ENCODE data around the gene DXO.

The DXO gene

DNA sequence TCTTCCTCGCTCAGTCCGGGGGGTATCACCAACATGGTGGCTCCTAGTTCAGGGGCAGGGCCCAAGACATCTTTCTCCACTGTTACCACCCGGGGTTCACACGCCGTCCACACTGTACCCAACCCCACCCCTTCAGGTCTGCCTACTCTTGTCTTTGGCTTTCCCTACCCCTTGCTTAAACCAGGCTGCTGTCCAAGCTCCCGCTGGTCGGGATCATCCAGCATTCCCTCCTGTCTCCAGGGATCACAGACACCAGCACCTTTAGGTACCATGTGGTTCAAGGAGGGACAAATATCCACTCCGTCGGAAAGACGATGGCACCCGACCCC lies 13.6 kb downstream of the DXO start:
- no peaks in the 10 kb centered on the region for H3K9me3 ChIP-seq (ENCODE audit: control insufficient read depth, low read length)
- peak overlapping the region; percentile 94 for H3K4me3 ChIP-seq (ENCODE audit: insufficient read depth, low read depth, low read length)
- H3K36me3 ChIP-seq (ENCODE audit: control insufficient read depth, insufficient read depth, low read length) = peaks cover 43% of the 10 kb centered on the region
- WGBS, 2 experiments = 9 to 12% methylated on average over 11 of the region's 11 CpGs
- no peaks in the 10 kb centered on the region for H3K27me3 ChIP-seq (ENCODE audit: control insufficient read depth, insufficient read depth, low read length, poor library complexity, severe bottlenecking)
- H3K27ac ChIP-seq (ENCODE audit: insufficient read depth, low read depth, low read length, poor library complexity, severe bottlenecking) = no peak overlapping the region
- H3K4me1 ChIP-seq (ENCODE audit: control insufficient read depth, insufficient read depth, low read length) = peaks cover 11% of the 10 kb centered on the region

DNA sequence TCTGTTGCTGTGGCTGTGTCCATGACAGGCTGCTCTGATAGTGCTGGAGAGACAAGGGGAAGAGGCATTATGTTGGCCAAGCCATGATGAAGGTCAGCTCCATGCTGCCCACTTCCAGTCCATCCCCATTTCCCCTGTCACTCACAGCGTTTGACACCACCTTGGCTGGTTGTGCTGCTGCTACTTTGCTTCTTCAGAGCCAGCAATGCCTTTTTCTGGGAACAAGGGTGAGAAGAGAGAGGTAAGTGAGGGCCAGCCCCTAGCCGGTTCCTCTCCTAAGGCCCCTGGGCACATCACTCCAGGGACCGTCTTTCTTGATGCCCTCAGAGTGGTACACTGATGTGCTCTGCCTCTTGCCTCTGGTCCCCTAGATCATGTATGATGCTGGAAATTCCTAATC lies 15.1 kb downstream of the DXO start:
- Histone ChIP-seq H3K4me3 (ENCODE audit: insufficient read depth, low read depth, low read length) (no peak overlapping the region), H3K27me3 (ENCODE audit: control insufficient read depth, insufficient read depth, low read length, poor library complexity, severe bottlenecking) (no peaks in the 10 kb centered on the region), H3K36me3 (ENCODE audit: control insufficient read depth, insufficient read depth, low read length) (peaks cover 34% of the 10 kb centered on the region), H3K4me1 (ENCODE audit: control insufficient read depth, insufficient read depth, low read length) (peaks cover 11% of the 10 kb centered on the region), H3K27ac (ENCODE audit: insufficient read depth, low read depth, low read length, poor library complexity, severe bottlenecking) (no peak overlapping the region), H3K9me3 (ENCODE audit: control insufficient read depth, low read length) (no peaks in the 10 kb centered on the region)
- WGBS, 2 experiments = 97 to 98% methylated on average over 3 of the region's 3 CpGs

DNA sequence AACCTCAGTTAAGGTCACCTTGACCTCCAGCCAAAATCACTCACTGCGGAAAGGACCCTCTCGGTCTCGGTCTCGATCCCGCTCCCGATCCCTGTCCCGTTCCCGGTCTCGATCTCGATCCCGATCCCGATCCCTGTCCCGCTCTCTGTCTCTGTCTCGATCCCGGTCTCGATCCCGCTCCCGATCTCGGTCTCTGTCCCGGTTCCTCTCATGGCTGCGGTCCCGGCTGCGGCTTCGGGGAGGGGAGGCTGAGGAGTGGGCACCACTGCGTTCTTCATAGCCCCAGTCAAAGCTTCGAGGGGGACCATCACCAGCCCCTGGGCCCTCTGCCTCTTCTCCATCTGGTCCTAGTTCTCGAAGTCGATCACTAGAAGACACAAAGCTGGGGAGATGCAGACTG lies 17.4 kb downstream of the DXO start:
- no peak overlapping the region for H3K4me3 ChIP-seq (ENCODE audit: insufficient read depth, low read depth, low read length)
- 96% methylated on average over 28 of the region's 28 CpGs for WGBS, 2 experiments
- peaks cover 34% of the 10 kb centered on the region for H3K36me3 ChIP-seq (ENCODE audit: control insufficient read depth, insufficient read depth, low read length)
- H3K4me1 ChIP-seq (ENCODE audit: control insufficient read depth, insufficient read depth, low read length) = peaks cover 7% of the 10 kb centered on the region
- H3K27ac ChIP-seq (ENCODE audit: insufficient read depth, low read depth, low read length, poor library complexity, severe bottlenecking) = no peak overlapping the region
- no peaks in the 10 kb centered on the region for H3K27me3 ChIP-seq (ENCODE audit: control insufficient read depth, insufficient read depth, low read length, poor library complexity, severe bottlenecking)
- H3K9me3 ChIP-seq (ENCODE audit: control insufficient read depth, low read length) = no peaks in the 10 kb centered on the region

DNA sequence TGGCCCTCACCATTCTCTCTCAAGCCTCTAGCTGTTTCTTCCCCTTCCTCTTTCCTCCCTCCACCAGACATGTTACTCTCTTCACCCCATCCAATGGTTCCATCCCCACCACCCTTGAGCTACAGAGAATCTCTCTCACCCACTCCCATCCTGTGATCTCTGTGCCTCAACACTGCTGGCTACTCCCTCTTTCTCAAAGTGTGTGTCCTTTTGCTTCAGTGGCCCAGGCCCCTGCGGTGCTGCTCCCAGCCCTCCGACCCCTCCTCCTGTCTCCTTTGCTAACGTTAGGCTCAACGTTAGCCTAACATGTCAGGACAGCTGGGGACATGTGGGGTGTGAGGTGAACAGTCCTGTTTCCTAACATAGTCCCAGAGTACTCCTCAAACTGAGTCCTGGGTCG lies 19.0 kb downstream of the DXO start:
- Histone ChIP-seq H3K27me3 (ENCODE audit: control insufficient read depth, insufficient read depth, low read length, poor library complexity, severe bottlenecking) (no peaks in the 10 kb centered on the region), H3K27ac (ENCODE audit: insufficient read depth, low read depth, low read length, poor library complexity, severe bottlenecking) (no peak overlapping the region), H3K36me3 (ENCODE audit: control insufficient read depth, insufficient read depth, low read length) (peaks cover 34% of the 10 kb centered on the region), H3K4me1 (ENCODE audit: control insufficient read depth, insufficient read depth, low read length) (peaks cover 3% of the 10 kb centered on the region), H3K9me3 (ENCODE audit: control insufficient read depth, low read length) (no peaks in the 10 kb centered on the region), H3K4me3 (ENCODE audit: insufficient read depth, low read depth, low read length) (no peak overlapping the region)
- WGBS, 2 experiments = 81 to 89% methylated on average over 5 of the region's 5 CpGs

DNA sequence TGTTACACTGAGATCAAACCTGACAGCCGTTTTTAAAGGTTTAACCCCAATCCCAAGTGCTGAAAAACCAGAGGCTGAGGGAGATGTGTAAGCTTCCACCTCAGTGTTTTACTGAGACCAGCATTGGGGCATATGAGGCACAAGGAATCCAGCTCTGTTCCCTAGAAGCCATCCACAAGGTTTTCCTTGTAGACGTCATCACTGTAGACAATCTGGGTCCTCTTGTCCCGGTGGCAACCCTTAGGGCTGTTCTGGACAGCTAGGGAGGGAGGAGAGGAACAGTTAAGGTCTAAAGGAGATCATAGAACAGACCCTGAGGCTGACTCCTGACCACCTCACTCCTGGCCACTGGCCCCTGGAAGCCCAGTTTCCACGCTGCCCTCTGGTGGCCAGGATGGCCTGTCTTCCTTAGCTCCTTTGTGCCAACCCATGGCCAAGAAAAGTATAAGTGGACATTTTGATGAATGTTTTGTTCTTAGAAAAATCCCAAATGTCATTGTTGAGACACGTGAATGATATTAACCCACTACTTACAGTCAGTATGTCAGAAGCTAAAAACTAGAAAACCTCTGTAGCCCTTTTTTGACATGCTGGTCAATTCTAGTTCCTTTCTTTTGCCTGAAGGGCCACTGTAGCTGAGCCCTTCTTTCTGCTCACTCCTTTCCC lies 19.7 kb downstream of the DXO start:
- H3K4me3 ChIP-seq (ENCODE audit: insufficient read depth, low read depth, low read length) = no peak overlapping the region
- WGBS, 2 experiments = 76 to 78% methylated on average over 5 of the region's 5 CpGs
- no peaks in the 10 kb centered on the region for H3K9me3 ChIP-seq (ENCODE audit: control insufficient read depth, low read length)
- peaks cover 34% of the 10 kb centered on the region for H3K36me3 ChIP-seq (ENCODE audit: control insufficient read depth, insufficient read depth, low read length)
- no peaks in the 10 kb centered on the region for H3K27me3 ChIP-seq (ENCODE audit: control insufficient read depth, insufficient read depth, low read length, poor library complexity, severe bottlenecking)
- H3K27ac ChIP-seq (ENCODE audit: insufficient read depth, low read depth, low read length, poor library complexity, severe bottlenecking) = no peak overlapping the region
- H3K4me1 ChIP-seq (ENCODE audit: control insufficient read depth, insufficient read depth, low read length) = no peaks in the 10 kb centered on the region

DNA sequence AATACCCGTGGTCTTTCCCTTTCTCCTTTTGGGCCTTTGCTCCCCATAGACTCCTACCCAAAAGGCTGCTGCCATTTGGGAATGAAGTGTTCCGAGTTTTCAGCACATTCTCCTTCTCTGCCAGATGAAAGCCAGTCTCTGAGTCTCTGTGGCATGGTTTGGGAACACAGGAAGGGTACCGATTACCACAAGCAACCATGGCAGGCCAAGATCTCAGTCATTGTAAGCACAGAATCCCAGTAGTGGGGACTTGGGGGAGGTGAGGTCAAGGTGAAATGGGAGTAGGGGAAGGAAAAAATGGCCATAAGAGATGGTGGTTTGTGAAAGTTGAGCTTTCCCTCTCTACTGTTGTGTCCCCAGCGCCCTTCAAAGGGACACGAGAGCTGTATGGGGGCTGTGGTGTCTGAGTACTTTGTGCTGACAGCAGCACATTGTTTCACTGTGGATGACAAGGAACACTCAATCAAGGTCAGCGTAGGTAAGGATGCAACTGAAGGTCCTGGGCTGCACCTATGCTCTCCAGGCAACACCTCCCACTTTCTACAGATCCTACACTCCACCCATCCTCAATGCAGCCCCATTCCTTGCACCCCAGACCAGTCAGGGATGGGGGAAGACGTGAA lies 21.9 kb downstream of the DXO start:
- Histone ChIP-seq H3K36me3 (ENCODE audit: control insufficient read depth, insufficient read depth, low read length) (peaks cover 19% of the 10 kb centered on the region), H3K4me3 (ENCODE audit: insufficient read depth, low read depth, low read length) (no peak overlapping the region), H3K4me1 (ENCODE audit: control insufficient read depth, insufficient read depth, low read length) (peaks cover 8% of the 10 kb centered on the region), H3K27ac (ENCODE audit: insufficient read depth, low read depth, low read length, poor library complexity, severe bottlenecking) (no peak overlapping the region), H3K27me3 (ENCODE audit: control insufficient read depth, insufficient read depth, low read length, poor library complexity, severe bottlenecking) (no peaks in the 10 kb centered on the region), H3K9me3 (ENCODE audit: control insufficient read depth, low read length) (no peaks in the 10 kb centered on the region)
- 93 to 96% methylated on average over 6 to 7 of the region's 7 CpGs for WGBS, 2 experiments

DNA sequence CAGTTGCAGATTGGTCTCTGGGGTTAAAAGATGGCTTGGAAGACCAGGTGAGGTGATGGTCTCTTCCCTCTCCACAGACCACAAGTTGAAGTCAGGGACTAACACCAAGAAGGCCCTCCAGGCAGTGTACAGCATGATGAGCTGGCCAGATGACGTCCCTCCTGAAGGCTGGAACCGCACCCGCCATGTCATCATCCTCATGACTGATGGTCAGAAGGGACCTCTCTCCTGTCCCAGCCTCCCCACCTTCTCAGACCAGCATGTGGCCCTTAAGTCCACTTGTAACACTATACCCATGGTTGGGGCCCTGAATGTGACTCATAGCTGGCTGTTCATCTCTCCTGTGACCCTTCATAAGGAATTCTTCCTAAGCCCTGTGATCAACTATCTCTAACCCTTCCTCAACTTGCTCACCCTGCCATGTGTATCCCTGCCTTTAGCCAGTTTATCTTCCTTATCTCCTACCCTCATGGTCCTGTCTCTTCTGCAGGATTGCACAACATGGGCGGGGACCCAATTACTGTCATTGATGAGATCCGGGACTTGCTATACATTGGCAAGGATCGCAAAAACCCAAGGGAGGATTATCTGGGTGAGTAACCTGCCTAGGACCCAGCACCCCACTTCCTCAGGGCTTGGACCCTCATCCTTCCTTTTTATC lies 23.1 kb downstream of the DXO start:
- Histone ChIP-seq H3K36me3 (ENCODE audit: control insufficient read depth, insufficient read depth, low read length) (peaks cover 9% of the 10 kb centered on the region), H3K4me3 (ENCODE audit: insufficient read depth, low read depth, low read length) (no peak overlapping the region), H3K9me3 (ENCODE audit: control insufficient read depth, low read length) (no peaks in the 10 kb centered on the region), H3K4me1 (ENCODE audit: control insufficient read depth, insufficient read depth, low read length) (peaks cover 8% of the 10 kb centered on the region), H3K27ac (ENCODE audit: insufficient read depth, low read depth, low read length, poor library complexity, severe bottlenecking) (no peak overlapping the region), H3K27me3 (ENCODE audit: control insufficient read depth, insufficient read depth, low read length, poor library complexity, severe bottlenecking) (no peaks in the 10 kb centered on the region)
- WGBS, 2 experiments = 91 to 95% methylated on average over 6 of the region's 6 CpGs

DNA sequence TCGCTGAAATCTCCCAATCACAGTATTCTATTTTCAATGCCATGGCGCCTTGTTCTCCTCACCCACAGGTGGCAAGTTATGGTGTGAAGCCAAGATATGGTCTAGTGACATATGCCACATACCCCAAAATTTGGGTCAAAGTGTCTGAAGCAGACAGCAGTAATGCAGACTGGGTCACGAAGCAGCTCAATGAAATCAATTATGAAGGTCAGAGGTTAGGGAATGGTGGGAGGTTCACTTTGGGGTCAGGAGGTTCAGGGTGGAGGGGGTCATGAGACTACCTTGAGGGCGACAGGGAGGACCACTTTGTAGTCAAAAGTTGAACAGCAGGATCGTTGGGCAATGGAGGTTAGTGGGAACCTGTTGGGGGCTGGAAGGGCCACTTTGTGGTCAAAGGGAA lies 23.6 kb downstream of the DXO start:
- H3K27me3 ChIP-seq (ENCODE audit: control insufficient read depth, insufficient read depth, low read length, poor library complexity, severe bottlenecking) = no peaks in the 10 kb centered on the region
- no peak overlapping the region for H3K27ac ChIP-seq (ENCODE audit: insufficient read depth, low read depth, low read length, poor library complexity, severe bottlenecking)
- peaks cover 9% of the 10 kb centered on the region for H3K36me3 ChIP-seq (ENCODE audit: control insufficient read depth, insufficient read depth, low read length)
- peaks cover 8% of the 10 kb centered on the region for H3K4me1 ChIP-seq (ENCODE audit: control insufficient read depth, insufficient read depth, low read length)
- H3K4me3 ChIP-seq (ENCODE audit: insufficient read depth, low read depth, low read length) = no peak overlapping the region
- no peaks in the 10 kb centered on the region for H3K9me3 ChIP-seq (ENCODE audit: control insufficient read depth, low read length)
- WGBS, 2 experiments = 88 to 92% methylated on average over 5 of the region's 5 CpGs

DNA sequence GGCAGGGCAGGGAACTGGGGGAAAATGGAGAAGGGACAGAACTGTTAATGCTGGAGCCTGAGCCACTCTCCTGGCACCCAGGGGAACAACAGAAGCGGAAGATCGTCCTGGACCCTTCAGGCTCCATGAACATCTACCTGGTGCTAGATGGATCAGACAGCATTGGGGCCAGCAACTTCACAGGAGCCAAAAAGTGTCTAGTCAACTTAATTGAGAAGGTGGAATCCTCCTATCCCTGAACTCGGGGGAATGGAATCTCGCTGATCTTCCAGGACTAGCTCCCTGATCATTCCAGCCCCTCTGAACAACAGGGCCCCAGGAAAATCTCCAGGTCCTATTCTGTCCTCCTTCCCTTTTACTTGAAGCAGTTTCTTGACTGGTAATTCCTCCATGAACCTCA lies 24.1 kb downstream of the DXO start:
- Histone ChIP-seq H3K27me3 (ENCODE audit: control insufficient read depth, insufficient read depth, low read length, poor library complexity, severe bottlenecking) (no peaks in the 10 kb centered on the region), H3K4me1 (ENCODE audit: control insufficient read depth, insufficient read depth, low read length) (peaks cover 8% of the 10 kb centered on the region), H3K9me3 (ENCODE audit: control insufficient read depth, low read length) (no peaks in the 10 kb centered on the region), H3K27ac (ENCODE audit: insufficient read depth, low read depth, low read length, poor library complexity, severe bottlenecking) (no peak overlapping the region), H3K36me3 (ENCODE audit: control insufficient read depth, insufficient read depth, low read length) (peaks cover 9% of the 10 kb centered on the region), H3K4me3 (ENCODE audit: insufficient read depth, low read depth, low read length) (no peak overlapping the region)
- WGBS, 2 experiments = 81 to 84% methylated on average over 4 of the region's 4 CpGs

DNA sequence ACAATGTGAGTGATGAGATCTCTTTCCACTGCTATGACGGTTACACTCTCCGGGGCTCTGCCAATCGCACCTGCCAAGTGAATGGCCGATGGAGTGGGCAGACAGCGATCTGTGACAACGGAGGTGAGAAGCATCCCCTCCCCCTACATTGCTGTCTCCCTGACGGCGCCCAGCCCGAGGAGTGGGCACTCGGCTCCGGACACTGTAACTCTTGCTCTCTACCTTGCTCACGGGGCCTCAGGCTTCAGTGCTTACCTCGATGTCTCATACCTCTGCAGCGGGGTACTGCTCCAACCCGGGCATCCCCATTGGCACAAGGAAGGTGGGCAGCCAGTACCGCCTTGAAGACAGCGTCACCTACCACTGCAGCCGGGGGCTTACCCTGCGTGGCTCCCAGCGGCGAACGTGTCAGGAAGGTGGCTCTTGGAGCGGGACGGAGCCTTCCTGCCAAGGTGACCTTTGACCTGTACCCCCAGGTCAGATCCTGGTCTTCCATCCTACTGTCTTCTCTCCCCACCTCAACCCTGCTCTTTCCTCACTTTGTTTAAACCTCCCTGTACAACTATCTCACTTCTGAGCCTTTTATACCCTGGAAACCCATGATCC lies 24.8 kb downstream of the DXO start:
- H3K36me3 ChIP-seq (ENCODE audit: control insufficient read depth, insufficient read depth, low read length) = peaks cover 9% of the 10 kb centered on the region
- 88 to 90% methylated on average over 24 of the region's 24 CpGs for WGBS, 2 experiments
- H3K9me3 ChIP-seq (ENCODE audit: control insufficient read depth, low read length) = no peaks in the 10 kb centered on the region
- no peaks in the 10 kb centered on the region for H3K27me3 ChIP-seq (ENCODE audit: control insufficient read depth, insufficient read depth, low read length, poor library complexity, severe bottlenecking)
- H3K4me3 ChIP-seq (ENCODE audit: insufficient read depth, low read depth, low read length) = no peak overlapping the region
- peaks cover 8% of the 10 kb centered on the region for H3K4me1 ChIP-seq (ENCODE audit: control insufficient read depth, insufficient read depth, low read length)
- no peak overlapping the region for H3K27ac ChIP-seq (ENCODE audit: insufficient read depth, low read depth, low read length, poor library complexity, severe bottlenecking)
